ENCODE measurements around the gene KBTBD12. TPM values are rescaled to one million over a fixed set of nuclear protein-coding genes. Genes with fewer than 3 reads are reported as not detected.

Gene KBTBD12
- total RNA-seq, 3 donors from 2014 or later (not counting 1 experiment from before 2014, with no cell fraction given), result 0.12 TPM; not detected in 2

- H3K9me3 ChIP-seq (ENCODE audit: control insufficient read depth, insufficient read depth, low read length), result peaks cover 13% of the 10 kb centered on the region
- no peaks in the 10 kb centered on the region for H3K4me1 Mint-ChIP-seq
- DNase-seq (no peak), ATAC-seq (no peak)
- intact Hi-C loops (cut with micrococcal nuclease), result no loop called here
- TF ChIP-seq, protein P1, sequence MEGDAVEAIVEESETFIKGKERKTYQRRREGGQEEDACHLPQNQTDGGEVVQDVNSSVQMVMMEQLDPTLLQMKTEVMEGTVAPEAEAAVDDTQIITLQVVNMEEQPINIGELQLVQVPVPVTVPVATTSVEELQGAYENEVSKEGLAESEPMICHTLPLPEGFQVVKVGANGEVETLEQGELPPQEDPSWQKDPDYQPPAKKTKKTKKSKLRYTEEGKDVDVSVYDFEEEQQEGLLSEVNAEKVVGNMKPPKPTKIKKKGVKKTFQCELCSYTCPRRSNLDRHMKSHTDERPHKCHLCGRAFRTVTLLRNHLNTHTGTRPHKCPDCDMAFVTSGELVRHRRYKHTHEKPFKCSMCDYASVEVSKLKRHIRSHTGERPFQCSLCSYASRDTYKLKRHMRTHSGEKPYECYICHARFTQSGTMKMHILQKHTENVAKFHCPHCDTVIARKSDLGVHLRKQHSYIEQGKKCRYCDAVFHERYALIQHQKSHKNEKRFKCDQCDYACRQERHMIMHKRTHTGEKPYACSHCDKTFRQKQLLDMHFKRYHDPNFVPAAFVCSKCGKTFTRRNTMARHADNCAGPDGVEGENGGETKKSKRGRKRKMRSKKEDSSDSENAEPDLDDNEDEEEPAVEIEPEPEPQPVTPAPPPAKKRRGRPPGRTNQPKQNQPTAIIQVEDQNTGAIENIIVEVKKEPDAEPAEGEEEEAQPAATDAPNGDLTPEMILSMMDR (IDR thresholded peaks at IDR 0.05), result no peak
- H3K4me3 Mint-ChIP-seq, result no peak overlapping the region
- 92% methylated on average over 9 of the region's 9 CpGs for WGBS (ENCODE audit: insufficient coverage)
- peaks cover 4% of the 10 kb centered on the region in 2 donors for H3K27me3 Mint-ChIP-seq (ENCODE audit: low read depth in 2 of 2)
- no peak overlapping the region for H3K27ac Mint-ChIP-seq
- no peaks in the 10 kb centered on the region for H3K27me3 ChIP-seq (ENCODE audit: control insufficient read depth, insufficient read depth, low read length)
- no peaks in the 10 kb centered on the region for H3K36me3 Mint-ChIP-seq
- no peak overlapping the region for H3K27ac ChIP-seq (ENCODE audit: low read length)
- H3K36me3 ChIP-seq (ENCODE audit: control insufficient read depth, insufficient read depth, low read length), result no peaks in the 10 kb centered on the region
- no peak overlapping the region for H3K4me3 ChIP-seq (ENCODE audit: low read length)
- H3K9me3 Mint-ChIP-seq, result peaks cover 4 to 7% of the 10 kb centered on the region in 2 donors
- H3K4me1 ChIP-seq (ENCODE audit: control insufficient read depth, insufficient read depth, low read length), result no peaks in the 10 kb centered on the region
Measured at GRCh38 chr3:127886231-127886955, 28.6 kb upstream of the KBTBD12 start.

- Mint-ChIP-seq H3K4me3 (no peak overlapping the region), H3K27me3 (ENCODE audit: low read depth in 2 of 2) (peaks cover 0 to 4% of the 10 kb centered on the region in 2 donors), H3K4me1 (no peaks in the 10 kb centered on the region), H3K27ac (no peak overlapping the region), H3K9me3 (peaks cover 4 to 7% of the 10 kb centered on the region in 2 donors), H3K36me3 (no peaks in the 10 kb centered on the region)
- TF ChIP-seq, protein P1 (IDR thresholded peaks at IDR 0.05), result no peak
- H3K27ac ChIP-seq (ENCODE audit: low read length), result no peak overlapping the region
- no peaks in the 10 kb centered on the region for H3K4me1 ChIP-seq (ENCODE audit: control insufficient read depth, insufficient read depth, low read length)
- peaks cover 15% of the 10 kb centered on the region for H3K9me3 ChIP-seq (ENCODE audit: control insufficient read depth, insufficient read depth, low read length)
- H3K27me3 ChIP-seq (ENCODE audit: control insufficient read depth, insufficient read depth, low read length), result no peaks in the 10 kb centered on the region
- ATAC-seq (no peak), DNase-seq (no peak)
- H3K4me3 ChIP-seq (ENCODE audit: low read length), result no peak overlapping the region
- intact Hi-C loops (cut with micrococcal nuclease), result no loop called here
- no peaks in the 10 kb centered on the region for H3K36me3 ChIP-seq (ENCODE audit: control insufficient read depth, insufficient read depth, low read length)
Measured at GRCh38 chr3:127886956-127887231, 28.1 kb upstream of the KBTBD12 start.

- peaks cover 6 to 9% of the 10 kb centered on the region in 2 donors for H3K9me3 Mint-ChIP-seq
- WGBS (ENCODE audit: insufficient coverage), result 52% methylated on average over 4 of the region's 4 CpGs
- H3K27me3 Mint-ChIP-seq (ENCODE audit: low read depth in 2 of 2), result peaks cover 0 to 4% of the 10 kb centered on the region in 2 donors
- Histone ChIP-seq H3K36me3 (ENCODE audit: control insufficient read depth, insufficient read depth, low read length) (no peaks in the 10 kb centered on the region), H3K9me3 (ENCODE audit: control insufficient read depth, insufficient read depth, low read length) (peaks cover 15% of the 10 kb centered on the region), H3K4me3 (ENCODE audit: low read length) (no peak overlapping the region), H3K4me1 (ENCODE audit: control insufficient read depth, insufficient read depth, low read length) (no peaks in the 10 kb centered on the region), H3K27ac (ENCODE audit: low read length) (no peak overlapping the region), H3K27me3 (ENCODE audit: control insufficient read depth, insufficient read depth, low read length) (no peaks in the 10 kb centered on the region)
- TF ChIP-seq, protein P1 (IDR thresholded peaks at IDR 0.05), result no peak
- no peaks in the 10 kb centered on the region for H3K4me1 Mint-ChIP-seq
- no peak overlapping the region for H3K4me3 Mint-ChIP-seq
- no peaks in the 10 kb centered on the region for H3K36me3 Mint-ChIP-seq
- ATAC-seq, result no peak
- no peak for DNase-seq
- intact Hi-C loops (cut with micrococcal nuclease), result no loop called here
- no peak overlapping the region for H3K27ac Mint-ChIP-seq
Measured at GRCh38 chr3:127887321-127887720, 27.7 kb upstream of the KBTBD12 start.

DNA sequence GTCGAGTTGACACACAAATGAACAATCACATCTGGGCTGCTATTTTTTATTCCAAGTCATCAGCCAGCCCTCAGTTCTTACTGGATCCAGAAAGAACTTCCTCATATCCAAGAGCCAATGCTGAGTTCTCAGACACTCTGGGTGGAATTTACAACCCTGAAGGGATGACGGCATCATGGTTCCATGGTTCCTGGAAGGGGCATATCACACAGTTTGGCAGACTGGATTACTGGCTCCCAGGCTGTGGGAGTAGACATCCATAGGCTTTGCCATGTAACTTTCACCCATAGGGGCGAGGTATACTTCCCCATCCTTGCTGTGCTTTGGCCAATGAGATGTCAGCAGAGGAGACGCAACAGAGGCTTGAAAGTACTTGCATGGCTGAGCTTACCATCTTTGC lies 26.9 kb upstream of the KBTBD12 start:
- H3K27me3 Mint-ChIP-seq (ENCODE audit: low read depth in 2 of 2), result peaks cover 0 to 7% of the 10 kb centered on the region in 2 donors
- WGBS (ENCODE audit: insufficient coverage), result 85% methylated on average over 4 of the region's 4 CpGs

More for the DNA sequence above, 26.9 kb upstream of the KBTBD12 start:
- no peak for DNase-seq
- ATAC-seq, result no peak
- H3K4me1 Mint-ChIP-seq, result no peaks in the 10 kb centered on the region
- TF ChIP-seq, protein P1 (IDR thresholded peaks at IDR 0.05), result no peak
- H3K4me3 Mint-ChIP-seq, result no peak overlapping the region
- peaks cover 6 to 9% of the 10 kb centered on the region in 2 donors for H3K9me3 Mint-ChIP-seq
- H3K36me3 ChIP-seq (ENCODE audit: control insufficient read depth, insufficient read depth, low read length), result no peaks in the 10 kb centered on the region
- no peaks in the 10 kb centered on the region for H3K4me1 ChIP-seq (ENCODE audit: control insufficient read depth, insufficient read depth, low read length)
- H3K36me3 Mint-ChIP-seq, result no peaks in the 10 kb centered on the region
- H3K4me3 ChIP-seq (ENCODE audit: low read length), result no peak overlapping the region
- intact Hi-C loops (cut with micrococcal nuclease), result no loop called here
- no peak overlapping the region for H3K27ac Mint-ChIP-seq
- no peaks in the 10 kb centered on the region for H3K27me3 ChIP-seq (ENCODE audit: control insufficient read depth, insufficient read depth, low read length)
- peaks cover 15% of the 10 kb centered on the region for H3K9me3 ChIP-seq (ENCODE audit: control insufficient read depth, insufficient read depth, low read length)
- H3K27ac ChIP-seq (ENCODE audit: low read length), result no peak overlapping the region

Measured in natural killer cell (primary cell).